Parathyroid adenoma (tissue), 2 donors: Measurements from ENCODE around the gene PPIE.

ENCODE experiments used
- H2AFZ ChIP-seq: fragments of 300-600 bp; sonication (generic); one replicate; pipeline ENCODE4 v1.7.0; 2017; ENCODE audit warnings: antibody characterized with exemption, mild to moderate bottlenecking
- H3K27ac ChIP-seq: fragments of 300-600 bp; sonication (generic); one replicate; pipeline ENCODE4 v1.7.0; 2017
- H3K27me3 ChIP-seq: fragments of 300-600 bp; sonication (generic); one replicate; pipeline ENCODE4 v1.7.0; 2017; ENCODE audit warnings: low read length; ENCODE audit not compliant: control insufficient read depth, insufficient read depth
- H3K36me3 ChIP-seq: fragments of 300-600 bp; sonication (generic); one replicate; pipeline ENCODE4 v1.7.0; 2017; ENCODE audit warnings: low read length; ENCODE audit not compliant: control insufficient read depth, insufficient read depth
- H3K4me1 ChIP-seq: fragments of 300-600 bp; sonication (generic); one replicate; pipeline ENCODE4 v1.7.0; 2017; ENCODE audit warnings: control low read depth
- H3K4me2 ChIP-seq: fragments of 300-600 bp; sonication (generic); one replicate; pipeline ENCODE4 v1.7.0; 2017; ENCODE audit warnings: low read length
- H3K4me3 ChIP-seq: fragments of 300-600 bp; sonication (generic); one replicate; pipeline ENCODE4 v1.7.0; 2017; ENCODE audit warnings: low read depth, low read length
- H3K79me2 ChIP-seq: fragments of 300-600 bp; sonication (generic); one replicate; pipeline ENCODE4 v1.7.0; 2017; ENCODE audit warnings: control low read depth
- H3K9ac ChIP-seq: fragments of 300-600 bp; sonication (generic); one replicate; pipeline ENCODE4 v1.7.0; 2017; ENCODE audit warnings: mild to moderate bottlenecking
- H3K9me3 ChIP-seq: fragments of 300-600 bp; sonication (generic); one replicate; pipeline ENCODE4 v1.7.0; 2017; ENCODE audit warnings: low read length; ENCODE audit not compliant: control insufficient read depth
- CTCF ChIP-seq: fragments of 300-600 bp; sonication (generic); IDR thresholded peaks from one replicate; pipeline ENCODE4 v1.7.0; 2017; ENCODE audit warnings: antibody characterized with exemption, mild to moderate bottlenecking
- donor health status: primary hyperparathyroidism.

Gene PPIE

GRCh38 chr1:39738622-39739366 lies at the start of gene PPIE:
Gene PPIE, plus strand, starts transcription at chr1:39738882. Its CDS starts 19 bp downstream, at chr1:39738901.
- H3K4me3 ChIP-seq, result peak within 1 kb of the TSS; percentile 82
- peak within 1 kb of the TSS; percentile 87 for H3K4me2 ChIP-seq
- H3K27ac ChIP-seq, result no peak within 1 kb of the TSS
- no peaks in the 10 kb centered on the region for H3K36me3 ChIP-seq
- no peaks in the 10 kb centered on the region for H3K4me1 ChIP-seq
- H2AFZ ChIP-seq, result peak within 1 kb of the TSS; percentile 81
- no peaks in the 10 kb centered on the region for H3K79me2 ChIP-seq
- no peak for TF ChIP-seq CTCF
- no peaks in the 10 kb centered on the region for H3K27me3 ChIP-seq
- no peak within 1 kb of the TSS for H3K9ac ChIP-seq
- H3K9me3 ChIP-seq, result no peaks in the 10 kb centered on the region

GRCh38 chr1:39689214-39689613 lies 49.5 kb upstream of the PPIE start:
- H3K4me3 ChIP-seq, result no peak overlapping the region
- no peak overlapping the region for H3K27ac ChIP-seq
- H3K27me3 ChIP-seq, result no peaks in the 10 kb centered on the region
- no peak overlapping the region for H3K9ac ChIP-seq
- no peaks in the 10 kb centered on the region for H3K36me3 ChIP-seq
- no peak for TF ChIP-seq CTCF
- H3K9me3 ChIP-seq, result no peaks in the 10 kb centered on the region
- no peaks in the 10 kb centered on the region for H3K79me2 ChIP-seq
- H2AFZ ChIP-seq, result no peak overlapping the region
- no peak overlapping the region for H3K4me2 ChIP-seq
- H3K4me1 ChIP-seq, result no peaks in the 10 kb centered on the region

- Histone ChIP-seq H3K27me3 (no peaks in the 10 kb centered on the region), H3K9ac (no peak overlapping the region), H3K4me1 (no peaks in the 10 kb centered on the region)
Observed at GRCh38 chr1:39689635-39690034, 49.0 kb upstream of the PPIE start.

GRCh38 chr1:39690225-39690624 lies 48.5 kb upstream of the PPIE start:
- H3K4me3 ChIP-seq, result no peak overlapping the region
- no peaks in the 10 kb centered on the region for H3K9me3 ChIP-seq
- no peak overlapping the region for H3K9ac ChIP-seq
- no peak for TF ChIP-seq CTCF
- H2AFZ ChIP-seq, result no peak overlapping the region
- no peaks in the 10 kb centered on the region for H3K27me3 ChIP-seq
- no peaks in the 10 kb centered on the region for H3K36me3 ChIP-seq
- H3K27ac ChIP-seq, result no peak overlapping the region
- no peaks in the 10 kb centered on the region for H3K4me1 ChIP-seq
- H3K79me2 ChIP-seq, result no peaks in the 10 kb centered on the region
- H3K4me2 ChIP-seq, result no peak overlapping the region

More at GRCh38 chr1:39689635-39690034, 49.0 kb upstream of the PPIE start:
- Histone ChIP-seq H3K79me2 (no peaks in the 10 kb centered on the region), H3K27ac (no peak overlapping the region), H2AFZ (no peak overlapping the region), H3K9me3 (no peaks in the 10 kb centered on the region), H3K4me3 (no peak overlapping the region), H3K4me2 (no peak overlapping the region), H3K36me3 (no peaks in the 10 kb centered on the region)
- no peak for TF ChIP-seq CTCF

- H3K4me1 ChIP-seq, result no peaks in the 10 kb centered on the region
- no peaks in the 10 kb centered on the region for H3K36me3 ChIP-seq
- peak overlapping the region; percentile 43 for H3K4me3 ChIP-seq
- H3K79me2 ChIP-seq, result no peaks in the 10 kb centered on the region
- TF ChIP-seq CTCF, result no peak
- peak overlapping the region; percentile 78 for H3K4me2 ChIP-seq
- no peaks in the 10 kb centered on the region for H3K27me3 ChIP-seq
- no peaks in the 10 kb centered on the region for H3K9me3 ChIP-seq
- H3K27ac ChIP-seq, result no peak overlapping the region
- H3K9ac ChIP-seq, result no peak overlapping the region
- H2AFZ ChIP-seq, result peak overlapping the region; percentile 25
Observed at GRCh38 chr1:39690794-39691382, 47.8 kb upstream of the PPIE start.
